Naive B cell (primary cell): ENCODE measurements around the gene LAG3. TPM values are rescaled to one million over a fixed set of nuclear protein-coding genes. Genes with fewer than 3 reads are reported as not detected.

Experiments used
- ATAC-seq, 2 donors: fragments of 150-1000 bp; cut with Tn5 transposase; 2 replicates each; pipeline ENCODE4 v1.10.0; 2021; ENCODE audit warnings: low read depth in 2 of 2, mild to moderate bottlenecking in 2 of 2, moderate library complexity in 2 of 2
- DNase-seq: peaks from one replicate; pipeline ENCODE4 v3.0.0; 2022
- H3K27ac Mint-ChIP-seq, 6 donors: one replicate each; pipeline ENCODE4 v1.8.0; 2020 to 2022; ENCODE audit warnings: mild to moderate bottlenecking in 6 of 6, mixed read lengths in 6 of 6, moderate library complexity in 5 of 6, inconsistent platforms in 2 of 6
- H3K27me3 Mint-ChIP-seq, 3 donors: one replicate each; pipeline ENCODE4 v1.8.0; 2021 to 2022; ENCODE audit warnings: mixed read lengths in 3 of 3, mild to moderate bottlenecking in 1 of 3
- H3K36me3 Mint-ChIP-seq, 2 donors: one replicate each; pipeline ENCODE4 v1.8.0; 2020 to 2022; ENCODE audit warnings: mixed read lengths in 2 of 2, inconsistent platforms in 1 of 2, mild to moderate bottlenecking in 1 of 2
- H3K4me1 Mint-ChIP-seq, 3 donors: one replicate each; pipeline ENCODE4 v1.8.0; 2020 to 2022; ENCODE audit warnings: mixed read lengths in 3 of 3, inconsistent platforms in 1 of 3, mild to moderate bottlenecking in 1 of 3, moderate library complexity in 1 of 3
- H3K4me3 Mint-ChIP-seq, 8 donors: one replicate each; pipeline ENCODE4 v1.8.0; 2020 to 2022; ENCODE audit warnings: mild to moderate bottlenecking in 8 of 8, mixed read lengths in 8 of 8, moderate library complexity in 8 of 8, inconsistent platforms in 2 of 8
- H3K9me3 Mint-ChIP-seq, 7 donors: one replicate each; pipeline ENCODE4 v1.8.0; 2020 to 2022; ENCODE audit warnings: mixed read lengths in 7 of 7, mild to moderate bottlenecking in 5 of 7, inconsistent platforms in 2 of 7, moderate library complexity in 1 of 7
- polyA plus RNA-seq, 6 donors: library from polyadenylated mRNA; unstranded; fragments of 300-500 nt; fragmentation: Illumina TruSeq; gene quantifications; one replicate each; pipeline ENCODE4 v1.2.3, GENCODE V29; 2021; ENCODE audit warnings: low read depth in 6 of 6

The LAG3 gene
- polyA plus RNA-seq, 6 donors from 2014 or later, result 0.16 to 0.17 TPM; not detected in 4

GRCh38 chr12:6790496-6791150 lies 18.3 kb downstream of the LAG3 start:
- Mint-ChIP-seq H3K27ac (peak overlapping the region in 2 of 6 donors; percentile 17 to 59), H3K4me1 (peaks cover 18 to 24% (median 21%) of the 10 kb centered on the region in 3 donors)
- ATAC-seq, result no peak

DNA sequence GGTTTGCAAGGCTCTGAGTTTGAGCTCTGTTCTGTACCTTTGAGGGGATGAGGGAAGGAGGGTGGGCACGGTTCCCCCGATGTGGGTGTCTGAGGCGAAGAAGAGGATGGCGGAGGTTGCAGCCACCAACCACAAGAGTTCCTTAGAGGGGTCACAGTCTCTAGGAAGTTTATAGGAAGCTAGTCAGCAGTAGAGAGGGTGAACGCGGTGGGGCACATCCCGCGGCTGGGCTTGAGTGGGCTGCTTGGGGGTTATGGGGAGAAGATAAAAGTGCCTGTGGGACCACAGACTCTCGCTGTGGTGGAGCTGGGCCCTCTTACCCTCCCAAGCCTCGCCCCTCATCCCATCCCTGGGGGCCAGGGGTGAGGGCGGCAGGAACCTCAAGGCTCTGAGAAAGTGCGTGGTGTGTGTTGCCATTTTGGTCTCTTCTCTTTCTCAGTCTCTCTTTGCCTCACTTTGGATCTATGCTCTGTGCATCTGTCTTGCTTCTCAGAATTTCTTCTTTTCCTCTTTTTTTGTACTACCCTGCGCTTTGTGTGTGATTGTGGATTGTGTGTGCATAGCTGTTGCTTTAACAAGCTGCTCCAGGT lies 19.7 kb downstream of the LAG3 start:
- Mint-ChIP-seq H3K4me1 (peaks cover 18 to 24% (median 21%) of the 10 kb centered on the region in 3 donors), H3K27ac (peak overlapping the region in 2 of 6 donors; percentile 29 to 64)
- peak; percentile 9 to 14 for ATAC-seq

More at GRCh38 chr12:6790496-6791150, 18.3 kb downstream of the LAG3 start:
- Mint-ChIP-seq H3K9me3 (peaks cover 0 to 3% (median 0%) of the 10 kb centered on the region in 7 donors), H3K36me3 (no peaks in the 10 kb centered on the region), H3K27me3 (peaks cover 31 to 56% (median 51%) of the 10 kb centered on the region in 3 donors), H3K4me3 (peak overlapping the region in 1 of 8 donors; percentile 23)
- no peak for DNase-seq

GRCh38 chr12:6792522-6793201 lies 20.3 kb downstream of the LAG3 start:
- peak; percentile 94 for ATAC-seq
- peak; percentile 26 for DNase-seq
- H3K9me3 Mint-ChIP-seq, result peaks cover 0 to 3% (median 0%) of the 10 kb centered on the region in 7 donors
- H3K27me3 Mint-ChIP-seq, result peaks cover 45 to 71% (median 69%) of the 10 kb centered on the region in 3 donors
- H3K4me1 Mint-ChIP-seq, result peaks cover 18 to 24% (median 21%) of the 10 kb centered on the region in 3 donors
- no peaks in the 10 kb centered on the region for H3K36me3 Mint-ChIP-seq
- H3K27ac Mint-ChIP-seq, result peak overlapping the region in 1 of 6 donors; percentile 29
- H3K4me3 Mint-ChIP-seq, result peak overlapping the region; percentile 3 to 85 (median 57)

More for the DNA sequence above, 19.7 kb downstream of the LAG3 start:
- H3K27me3 Mint-ChIP-seq, result peaks cover 40 to 66% (median 63%) of the 10 kb centered on the region in 3 donors
- no peaks in the 10 kb centered on the region for H3K36me3 Mint-ChIP-seq
- H3K9me3 Mint-ChIP-seq, result peaks cover 0 to 3% (median 0%) of the 10 kb centered on the region in 7 donors
- DNase-seq, result no peak
- H3K4me3 Mint-ChIP-seq, result peak overlapping the region in 5 of 8 donors; percentile 50 to 85 (median 56)

DNA sequence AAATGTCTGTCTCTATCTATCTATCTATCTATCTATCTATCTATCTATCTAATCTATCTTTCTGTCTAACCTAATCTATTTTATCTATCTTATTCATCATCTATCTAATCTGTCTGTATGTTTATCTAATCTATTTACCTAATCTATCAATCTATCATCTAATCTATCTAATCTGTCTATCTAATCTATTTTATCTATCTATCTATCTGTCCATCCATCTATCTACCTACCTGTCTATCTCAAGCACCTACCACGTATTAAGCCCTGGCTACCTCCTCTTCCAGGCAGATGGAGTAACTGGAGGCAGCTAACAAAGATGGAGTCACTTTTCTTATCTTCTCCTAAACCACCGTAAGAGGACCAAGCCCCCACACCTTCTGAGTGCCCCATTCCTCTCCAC lies 22.8 kb downstream of the LAG3 start:
- DNase-seq, result no peak
- Mint-ChIP-seq H3K4me1 (peaks cover 18 to 24% (median 21%) of the 10 kb centered on the region in 3 donors), H3K27ac (no peak overlapping the region), H3K9me3 (peaks cover 0 to 3% (median 0%) of the 10 kb centered on the region in 7 donors), H3K4me3 (no peak overlapping the region), H3K27me3 (peaks cover 53 to 71% (median 70%) of the 10 kb centered on the region in 3 donors), H3K36me3 (no peaks in the 10 kb centered on the region)
- no peak for ATAC-seq

GRCh38 chr12:6796576-6796975 lies 24.3 kb downstream of the LAG3 start:
- H3K27me3 Mint-ChIP-seq, result peaks cover 53 to 71% (median 70%) of the 10 kb centered on the region in 3 donors
- H3K36me3 Mint-ChIP-seq, result no peaks in the 10 kb centered on the region
- H3K4me1 Mint-ChIP-seq, result peaks cover 18 to 24% (median 21%) of the 10 kb centered on the region in 3 donors
- DNase-seq, result no peak
- H3K4me3 Mint-ChIP-seq, result no peak overlapping the region
- peaks cover 0 to 3% (median 0%) of the 10 kb centered on the region in 7 donors for H3K9me3 Mint-ChIP-seq
- no peak for ATAC-seq
- peak overlapping the region in 2 of 6 donors; percentile 3 to 4 for H3K27ac Mint-ChIP-seq

DNA sequence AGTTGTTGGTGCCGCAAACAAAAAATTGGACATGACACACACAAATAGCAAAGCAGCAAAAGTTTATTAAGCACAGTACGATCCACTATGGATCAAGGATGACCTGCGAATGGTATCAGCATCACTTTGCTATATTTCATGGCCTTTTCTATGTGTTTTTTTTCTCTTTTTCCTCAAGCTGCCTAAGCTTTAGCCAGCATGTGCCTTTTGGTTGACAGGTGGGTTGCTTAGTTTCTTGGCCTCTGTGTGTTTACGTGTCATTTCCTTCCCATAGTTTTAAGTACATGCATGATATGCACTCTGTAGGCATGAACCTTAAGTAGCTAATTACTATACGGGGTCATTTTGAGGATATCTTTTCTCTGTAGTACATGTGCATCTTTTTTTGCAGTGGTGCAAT lies 26.8 kb downstream of the LAG3 start:
- Mint-ChIP-seq H3K4me3 (no peak overlapping the region), H3K27me3 (peaks cover 42 to 59% (median 49%) of the 10 kb centered on the region in 3 donors), H3K4me1 (peaks cover 0 to 3% (median 0%) of the 10 kb centered on the region in 3 donors), H3K36me3 (no peaks in the 10 kb centered on the region), H3K27ac (no peak overlapping the region), H3K9me3 (no peaks in the 10 kb centered on the region)
- no peak for DNase-seq
- ATAC-seq, result no peak

GRCh38 chr12:6807170-6807569 lies 34.9 kb downstream of the LAG3 start:
- H3K36me3 Mint-ChIP-seq, result no peaks in the 10 kb centered on the region
- H3K27ac Mint-ChIP-seq, result no peak overlapping the region
- peaks cover 0 to 6% (median 0%) of the 10 kb centered on the region in 3 donors for H3K4me1 Mint-ChIP-seq
- H3K4me3 Mint-ChIP-seq, result no peak overlapping the region
- no peaks in the 10 kb centered on the region for H3K9me3 Mint-ChIP-seq
- no peak for DNase-seq
- H3K27me3 Mint-ChIP-seq, result peaks cover 0 to 18% (median 5%) of the 10 kb centered on the region in 3 donors
- ATAC-seq, result no peak

DNA sequence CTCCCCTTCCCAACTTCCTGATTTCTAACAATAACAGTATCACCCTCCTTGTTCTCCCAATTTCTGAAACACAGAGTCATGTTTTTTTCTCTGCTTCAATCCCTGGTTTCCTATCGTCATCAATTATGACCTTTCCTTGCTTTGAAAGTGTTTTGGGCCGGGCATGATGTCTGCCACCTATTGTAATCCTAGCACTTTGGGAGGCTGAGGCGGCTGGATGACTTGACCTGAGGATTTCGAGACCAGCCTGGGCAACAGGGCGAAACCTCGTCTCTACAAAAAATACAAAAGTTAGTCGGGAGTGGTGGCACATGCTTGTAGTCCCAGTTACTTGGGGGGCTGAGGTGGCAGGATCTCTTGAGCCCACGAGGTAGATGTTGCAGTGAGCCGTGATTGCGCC lies 36.7 kb downstream of the LAG3 start:
- ATAC-seq, result no peak
- no peak for DNase-seq
- H3K27me3 Mint-ChIP-seq, result peaks cover 3 to 17% (median 10%) of the 10 kb centered on the region in 3 donors
- H3K27ac Mint-ChIP-seq, result no peak overlapping the region
- H3K4me3 Mint-ChIP-seq, result no peak overlapping the region
- H3K4me1 Mint-ChIP-seq, result peaks cover 0 to 14% (median 0%) of the 10 kb centered on the region in 3 donors
- no peaks in the 10 kb centered on the region for H3K36me3 Mint-ChIP-seq
- H3K9me3 Mint-ChIP-seq, result no peaks in the 10 kb centered on the region

GRCh38 chr12:6810758-6811157 lies 38.4 kb downstream of the LAG3 start:
- Mint-ChIP-seq H3K4me3 (no peak overlapping the region), H3K36me3 (no peaks in the 10 kb centered on the region)
- ATAC-seq, result no peak

GRCh38 chr12:6813363-6813762 lies 41.0 kb downstream of the LAG3 start:
- Mint-ChIP-seq H3K9me3 (no peaks in the 10 kb centered on the region), H3K27me3 (peaks cover 14 to 29% (median 22%) of the 10 kb centered on the region in 3 donors), H3K4me3 (no peak overlapping the region), H3K36me3 (no peaks in the 10 kb centered on the region), H3K4me1 (peaks cover 0 to 15% (median 3%) of the 10 kb centered on the region in 3 donors), H3K27ac (no peak overlapping the region)
- DNase-seq (no peak), ATAC-seq (no peak)

More at GRCh38 chr12:6810758-6811157, 38.4 kb downstream of the LAG3 start:
- no peak for DNase-seq
- peaks cover 0 to 14% (median 0%) of the 10 kb centered on the region in 3 donors for H3K4me1 Mint-ChIP-seq
- no peaks in the 10 kb centered on the region for H3K9me3 Mint-ChIP-seq
- H3K27ac Mint-ChIP-seq, result peak overlapping the region in 1 of 6 donors; percentile 89
- H3K27me3 Mint-ChIP-seq, result peaks cover 10 to 23% (median 14%) of the 10 kb centered on the region in 3 donors

GRCh38 chr12:6816598-6816997 lies 44.3 kb downstream of the LAG3 start:
- no peak overlapping the region for H3K27ac Mint-ChIP-seq
- no peaks in the 10 kb centered on the region for H3K36me3 Mint-ChIP-seq
- H3K4me3 Mint-ChIP-seq, result no peak overlapping the region
- ATAC-seq, result no peak
- peaks cover 7 to 20% (median 7%) of the 10 kb centered on the region in 3 donors for H3K4me1 Mint-ChIP-seq
- H3K27me3 Mint-ChIP-seq, result peaks cover 30 to 50% (median 47%) of the 10 kb centered on the region in 3 donors
- no peak for DNase-seq
- H3K9me3 Mint-ChIP-seq, result no peaks in the 10 kb centered on the region

DNA sequence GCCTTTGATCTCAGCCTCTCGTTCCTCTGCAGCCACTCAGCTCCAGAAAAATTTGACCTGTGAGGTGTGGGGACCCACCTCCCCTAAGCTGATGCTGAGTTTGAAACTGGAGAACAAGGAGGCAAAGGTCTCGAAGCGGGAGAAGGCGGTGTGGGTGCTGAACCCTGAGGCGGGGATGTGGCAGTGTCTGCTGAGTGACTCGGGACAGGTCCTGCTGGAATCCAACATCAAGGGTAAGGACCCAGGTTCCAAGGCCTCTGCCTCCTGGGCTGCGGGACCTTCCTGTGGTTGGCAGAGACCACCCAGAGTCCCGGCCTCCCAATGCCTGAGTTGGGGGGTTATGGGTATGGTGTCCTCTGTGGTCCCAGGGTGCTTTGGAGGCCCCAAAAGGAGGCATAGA lies 44.8 kb downstream of the LAG3 start:
- Mint-ChIP-seq H3K36me3 (no peaks in the 10 kb centered on the region), H3K27me3 (peaks cover 30 to 54% (median 52%) of the 10 kb centered on the region in 3 donors), H3K27ac (no peak overlapping the region), H3K4me3 (peak overlapping the region in 1 of 8 donors; percentile 66), H3K4me1 (peaks cover 10 to 21% (median 11%) of the 10 kb centered on the region in 3 donors), H3K9me3 (no peaks in the 10 kb centered on the region)
- DNase-seq, result no peak
- ATAC-seq, result no peak

DNA sequence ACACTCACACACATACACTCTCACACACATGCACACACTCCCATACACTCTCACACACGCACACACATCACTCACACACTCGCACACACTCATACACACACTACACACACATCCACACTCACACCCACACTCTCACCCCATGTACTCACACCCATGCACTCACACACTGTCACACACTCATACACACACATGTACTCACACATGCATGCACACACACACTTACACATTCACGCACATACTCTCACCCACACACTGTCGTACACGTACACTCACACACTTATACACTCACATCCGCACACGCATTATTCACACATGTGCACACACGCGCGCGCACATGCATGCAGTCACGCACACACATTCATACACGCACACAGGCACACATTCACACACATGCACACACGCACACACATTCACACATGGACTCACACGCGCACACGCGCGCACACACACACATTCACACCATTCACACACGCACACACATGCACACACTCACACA lies 45.4 kb downstream of the LAG3 start:
- peaks cover 27 to 60% (median 58%) of the 10 kb centered on the region in 3 donors for H3K27me3 Mint-ChIP-seq

More for the DNA sequence above, 45.4 kb downstream of the LAG3 start:
- peak overlapping the region in 2 of 6 donors; percentile 28 to 54 for H3K27ac Mint-ChIP-seq
- H3K4me1 Mint-ChIP-seq, result peaks cover 12 to 18% (median 17%) of the 10 kb centered on the region in 3 donors
- DNase-seq, result no peak
- H3K9me3 Mint-ChIP-seq, result no peaks in the 10 kb centered on the region
- no peak for ATAC-seq
- no peak overlapping the region for H3K4me3 Mint-ChIP-seq
- no peaks in the 10 kb centered on the region for H3K36me3 Mint-ChIP-seq
